Jurkat, Clone E6-1 (cell line): ENCODE data around the gene C10orf71.

Source experiments
- DNase-seq: peaks from one replicate; pipeline ENCODE4 v3.0.0-alpha.2; 2011; ENCODE audit warnings: low read depth, low spot score
- H3K4me3 ChIP-seq: 2 replicates; pipeline ENCODE4 v1.5.1; 2011; ENCODE audit warnings: mild to moderate bottlenecking, low read length, control low read depth, moderate library complexity

C10orf71 gene

GRCh38 chr10:49365275-49365674, 66.3 kb downstream of the C10orf71 start:
- DNase-seq = no peak
- H3K4me3 ChIP-seq = no peak overlapping the region

- H3K4me3 ChIP-seq = no peak overlapping the region
- DNase-seq = no peak
These were observed 66.9 kb downstream of the C10orf71 start for GRCh38 chr10:49365675-49366415.

GRCh38 chr10:49366460-49366859, 67.5 kb downstream of the C10orf71 start:
- no peak for DNase-seq
- no peak overlapping the region for H3K4me3 ChIP-seq

GRCh38 chr10:49367600-49367999, 68.6 kb downstream of the C10orf71 start:
- DNase-seq = no peak
- H3K4me3 ChIP-seq = no peak overlapping the region

GRCh38 chr10:49368256-49368655, 69.3 kb downstream of the C10orf71 start:
- DNase-seq = no peak
- H3K4me3 ChIP-seq = no peak overlapping the region

GRCh38 chr10:49369216-49370162, 70.5 kb downstream of the C10orf71 start:
- H3K4me3 ChIP-seq = no peak overlapping the region
- no peak for DNase-seq

- H3K4me3 ChIP-seq = no peak overlapping the region
- DNase-seq = no peak
These were observed 71.5 kb downstream of the C10orf71 start for GRCh38 chr10:49370326-49371100.

GRCh38 chr10:49371967-49372366, 73.0 kb downstream of the C10orf71 start:
- no peak for DNase-seq
- H3K4me3 ChIP-seq = no peak overlapping the region

GRCh38 chr10:49373361-49373760, 74.4 kb downstream of the C10orf71 start:
- no peak for DNase-seq
- H3K4me3 ChIP-seq = no peak overlapping the region

GRCh38 chr10:49374740-49375139, 75.8 kb downstream of the C10orf71 start:
- no peak for DNase-seq
- no peak overlapping the region for H3K4me3 ChIP-seq

- DNase-seq = no peak
- H3K4me3 ChIP-seq = no peak overlapping the region
These were observed 76.6 kb downstream of the C10orf71 start for GRCh38 chr10:49375611-49376010.
